Neural crest cell (in vitro differentiated cells): Measurements from ENCODE around the gene FOXK1. TPM values are rescaled to one million over a fixed set of nuclear protein-coding genes. Genes with fewer than 3 reads are reported as not detected.

Experiments
- DNase-seq: peaks from one replicate; pipeline ENCODE4 v3.0.0; 2021; ENCODE audit warnings: low read depth, mixed read lengths, low spot score
- H3K27ac Mint-ChIP-seq: one replicate; pipeline ENCODE4 v1.8.0; 2021; ENCODE audit warnings: mild to moderate bottlenecking, mixed read lengths; ENCODE audit not compliant: unreplicated experiment
- H3K27me3 Mint-ChIP-seq: 2 replicates; pipeline ENCODE4 v1.8.0; 2021; ENCODE audit warnings: low read depth, mild to moderate bottlenecking, mixed read lengths
- H3K36me3 Mint-ChIP-seq: 2 replicates; pipeline ENCODE4 v1.8.0; 2021; ENCODE audit warnings: low read depth, mild to moderate bottlenecking, mixed read lengths
- H3K4me1 Mint-ChIP-seq: 2 replicates; pipeline ENCODE4 v1.8.0; 2021; ENCODE audit warnings: mixed read lengths
- H3K4me3 Mint-ChIP-seq: one replicate; pipeline ENCODE4 v1.8.0; 2021; ENCODE audit warnings: mild to moderate bottlenecking, mixed read lengths
- H3K9me3 Mint-ChIP-seq: 2 replicates; pipeline ENCODE4 v1.8.0; 2021; ENCODE audit warnings: mixed read lengths
- total RNA-seq: library from RNA; stranded (reverse); gene quantifications from 2 replicates; pipeline ENCODE4 v1.2.1, GENCODE V29; 2021
- TF ChIP-seq, protein P1 (sequence below): fragments of 200-600 bp; sonication (generic); conservative IDR thresholded peaks from 2 replicates; pipeline ENCODE4 v1.5.0; 2021; ENCODE audit warnings: antibody characterized with exemption, mild to moderate bottlenecking

The FOXK1 gene
- total RNA-seq, 1 donor from 2014 or later: 29.1 TPM

DNA sequence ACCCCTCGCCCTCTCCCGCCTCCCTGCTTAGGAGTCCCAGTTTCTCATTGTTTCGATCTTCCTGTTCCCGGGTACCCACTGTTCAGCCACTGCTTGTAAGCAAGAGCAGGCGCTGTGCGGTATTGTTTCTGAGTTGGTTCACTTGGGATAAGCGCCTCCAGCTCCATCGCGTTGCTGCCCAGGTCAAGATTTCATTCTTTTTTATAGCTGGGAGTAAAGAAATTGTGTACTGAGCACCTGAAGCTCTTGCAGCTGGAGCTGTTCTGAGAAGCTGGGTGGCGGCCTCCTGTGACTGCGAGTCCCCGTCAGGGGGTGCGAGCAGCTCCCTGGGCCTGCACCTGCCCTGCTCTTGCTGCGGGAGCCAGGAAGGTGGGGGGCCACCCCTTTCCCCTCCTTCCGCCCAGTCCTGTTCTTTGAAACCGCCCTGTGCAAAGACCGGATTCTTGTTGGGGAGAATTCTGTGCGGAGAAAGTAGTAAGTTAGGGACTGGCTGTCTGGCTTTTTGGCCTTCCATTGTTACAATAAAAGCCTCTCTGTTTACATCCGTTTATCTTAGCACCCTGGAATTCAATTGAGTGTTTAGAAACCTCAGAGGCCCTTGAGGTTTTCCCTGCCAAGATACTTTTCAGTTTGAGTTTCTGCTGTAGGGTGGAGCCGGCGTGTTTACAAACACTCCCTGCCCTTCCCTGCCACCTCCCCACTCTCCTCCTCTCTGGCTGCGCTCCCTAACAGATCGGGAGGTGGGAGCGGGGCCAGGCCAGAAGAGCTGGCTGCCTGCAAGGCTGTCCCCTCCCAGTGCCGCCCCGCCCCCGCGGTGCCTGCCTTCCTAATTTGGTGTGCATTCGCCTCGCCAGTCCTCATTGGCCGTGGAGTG lies 62.5 kb downstream of the FOXK1 start:
- Mint-ChIP-seq H3K36me3 (peaks cover 7% of the 10 kb centered on the region), H3K27ac (peak overlapping the region; percentile 97), H3K27me3 (no peaks in the 10 kb centered on the region), H3K4me3 (peak overlapping the region; percentile 78), H3K9me3 (no peaks in the 10 kb centered on the region), H3K4me1 (peaks cover 53% of the 10 kb centered on the region)
- TF ChIP-seq, protein P1, sequence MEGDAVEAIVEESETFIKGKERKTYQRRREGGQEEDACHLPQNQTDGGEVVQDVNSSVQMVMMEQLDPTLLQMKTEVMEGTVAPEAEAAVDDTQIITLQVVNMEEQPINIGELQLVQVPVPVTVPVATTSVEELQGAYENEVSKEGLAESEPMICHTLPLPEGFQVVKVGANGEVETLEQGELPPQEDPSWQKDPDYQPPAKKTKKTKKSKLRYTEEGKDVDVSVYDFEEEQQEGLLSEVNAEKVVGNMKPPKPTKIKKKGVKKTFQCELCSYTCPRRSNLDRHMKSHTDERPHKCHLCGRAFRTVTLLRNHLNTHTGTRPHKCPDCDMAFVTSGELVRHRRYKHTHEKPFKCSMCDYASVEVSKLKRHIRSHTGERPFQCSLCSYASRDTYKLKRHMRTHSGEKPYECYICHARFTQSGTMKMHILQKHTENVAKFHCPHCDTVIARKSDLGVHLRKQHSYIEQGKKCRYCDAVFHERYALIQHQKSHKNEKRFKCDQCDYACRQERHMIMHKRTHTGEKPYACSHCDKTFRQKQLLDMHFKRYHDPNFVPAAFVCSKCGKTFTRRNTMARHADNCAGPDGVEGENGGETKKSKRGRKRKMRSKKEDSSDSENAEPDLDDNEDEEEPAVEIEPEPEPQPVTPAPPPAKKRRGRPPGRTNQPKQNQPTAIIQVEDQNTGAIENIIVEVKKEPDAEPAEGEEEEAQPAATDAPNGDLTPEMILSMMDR: no peak
- peak; percentile 87 for DNase-seq

DNA sequence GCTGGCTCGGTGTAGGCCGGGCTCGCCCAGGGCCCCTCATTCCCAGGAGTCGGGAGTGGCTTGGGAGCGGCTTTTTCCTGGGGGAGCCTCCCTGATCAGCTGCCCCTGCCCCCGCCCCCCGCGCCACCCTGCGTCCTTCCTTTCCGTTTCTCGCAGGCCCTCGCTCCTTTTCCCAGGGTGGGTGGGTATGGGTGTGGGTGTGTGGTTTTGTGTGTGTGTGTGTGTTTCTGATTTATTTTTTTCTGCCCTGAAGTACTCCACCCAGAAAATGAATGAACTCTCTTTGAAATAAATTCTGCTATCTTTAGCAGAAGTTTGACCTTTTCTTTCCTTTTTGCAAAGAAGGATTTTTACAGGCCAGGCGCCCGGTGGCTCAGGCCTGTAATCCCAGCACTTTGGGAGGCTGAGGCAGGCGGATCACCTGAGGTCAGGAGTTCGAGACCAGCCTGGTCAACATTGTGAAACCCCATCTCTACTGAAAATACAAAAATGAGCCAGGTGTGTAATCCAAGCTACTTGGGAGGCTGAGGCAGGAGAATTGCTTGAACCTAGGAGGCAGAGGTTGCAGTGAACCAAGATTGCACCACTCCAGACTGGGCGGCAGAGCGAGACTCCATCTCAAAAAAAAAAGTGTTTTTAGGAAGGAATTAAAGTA lies 63.3 kb downstream of the FOXK1 start:
- Mint-ChIP-seq H3K9me3 (no peaks in the 10 kb centered on the region), H3K4me1 (peaks cover 50% of the 10 kb centered on the region)

DNA sequence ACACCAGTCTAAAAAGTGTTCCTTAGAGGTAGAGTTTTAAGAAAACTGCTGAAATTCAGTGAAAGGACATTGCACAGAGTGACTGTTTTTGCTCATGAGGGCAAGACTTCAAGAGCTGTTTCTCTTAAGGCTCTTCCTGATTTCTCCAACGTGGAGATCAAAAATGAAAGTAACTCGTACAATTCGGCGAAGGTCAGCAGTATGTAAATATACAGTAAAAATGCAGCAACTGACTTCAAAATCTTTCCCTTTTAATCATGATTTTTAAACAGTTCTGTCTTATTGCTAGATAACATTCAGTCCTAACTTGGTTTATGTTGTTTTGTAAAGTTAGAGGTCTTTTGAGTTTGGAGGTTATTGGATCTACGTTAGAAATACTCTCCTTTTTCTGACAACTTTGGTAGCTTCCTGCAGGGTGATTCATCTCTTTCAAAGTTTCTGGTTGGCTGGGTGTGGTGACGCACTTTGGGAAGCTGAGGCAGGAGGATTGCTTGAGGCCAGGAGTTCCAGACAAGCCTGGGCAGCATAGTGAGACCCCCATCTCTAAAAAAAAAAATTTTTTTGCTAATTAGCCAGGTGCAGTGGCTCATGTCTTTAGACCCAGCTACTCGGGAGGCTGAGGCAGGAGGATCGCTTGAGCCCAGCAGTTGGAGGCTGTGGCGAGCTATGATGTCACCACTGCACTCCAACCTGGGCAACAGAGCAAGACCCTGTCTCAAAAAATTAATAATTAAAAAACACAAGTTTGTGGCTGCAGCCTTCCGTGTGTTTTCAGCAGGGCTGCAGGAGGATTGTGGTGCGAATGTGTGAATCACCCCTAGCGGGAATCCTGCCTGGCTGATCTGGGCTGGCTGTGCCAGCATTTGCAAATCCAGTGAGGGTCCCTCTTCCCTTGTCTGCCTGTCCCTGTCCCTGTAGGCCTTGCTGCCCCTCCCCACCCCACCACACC lies 64.2 kb downstream of the FOXK1 start:
- no peak for DNase-seq
- Mint-ChIP-seq H3K27ac (peak overlapping the region; percentile 35), H3K4me1 (peaks cover 50% of the 10 kb centered on the region), H3K4me3 (no peak overlapping the region), H3K36me3 (peaks cover 7% of the 10 kb centered on the region), H3K27me3 (no peaks in the 10 kb centered on the region), H3K9me3 (no peaks in the 10 kb centered on the region)
- TF ChIP-seq, protein P1: no peak

More for the DNA sequence above, 63.3 kb downstream of the FOXK1 start:
- TF ChIP-seq, protein P1: no peak
- H3K4me3 Mint-ChIP-seq: peak overlapping the region; percentile 78
- peaks cover 7% of the 10 kb centered on the region for H3K36me3 Mint-ChIP-seq
- DNase-seq: no peak
- H3K27me3 Mint-ChIP-seq: no peaks in the 10 kb centered on the region
- H3K27ac Mint-ChIP-seq: peak overlapping the region; percentile 97

DNA sequence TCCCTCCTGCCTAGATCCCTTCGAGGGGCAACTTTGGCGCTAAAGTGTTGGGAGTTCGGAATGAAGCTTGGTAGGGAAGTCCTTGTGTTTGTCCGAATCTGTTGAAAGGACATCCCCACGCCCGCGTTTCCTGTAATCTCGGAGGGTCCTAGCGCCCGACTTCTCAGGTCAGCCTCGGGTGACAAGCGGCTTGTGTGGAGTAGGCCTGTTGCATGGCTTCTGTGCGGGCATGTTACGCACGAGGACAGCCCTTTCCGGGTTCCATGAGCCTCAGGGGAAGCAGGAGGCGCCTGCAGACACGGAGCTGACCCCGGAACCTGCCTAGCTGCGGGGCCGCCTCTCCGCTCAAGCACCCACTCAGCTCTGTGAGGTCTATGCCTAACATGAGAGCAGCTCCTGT lies 64.9 kb downstream of the FOXK1 start:
- DNase-seq: no peak
- Mint-ChIP-seq H3K27ac (peak overlapping the region; percentile 35), H3K4me1 (peaks cover 45% of the 10 kb centered on the region), H3K4me3 (no peak overlapping the region), H3K36me3 (peaks cover 3% of the 10 kb centered on the region), H3K27me3 (no peaks in the 10 kb centered on the region), H3K9me3 (no peaks in the 10 kb centered on the region)
- TF ChIP-seq, protein P1: no peak

DNA sequence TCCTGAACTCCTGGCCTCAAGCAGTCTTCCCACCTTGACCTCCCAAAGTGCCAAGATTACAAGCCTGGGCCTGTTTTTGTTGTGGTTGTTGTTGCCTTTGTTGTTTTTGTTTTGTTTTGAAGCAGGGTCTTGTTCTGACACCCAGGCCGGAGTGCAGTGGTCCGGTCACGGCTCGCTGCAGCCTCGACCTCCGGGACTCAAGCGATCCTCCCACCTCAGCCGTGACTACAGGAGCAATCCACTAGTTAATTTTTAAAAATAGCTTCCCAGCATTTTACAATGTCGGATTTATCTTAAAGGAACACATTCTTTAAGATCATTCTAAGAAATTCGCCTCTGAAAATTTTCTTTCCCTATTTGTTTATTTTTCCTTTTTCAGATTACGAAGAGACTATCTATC lies 65.7 kb downstream of the FOXK1 start:
- H3K27me3 Mint-ChIP-seq: no peaks in the 10 kb centered on the region
- no peak for DNase-seq
- TF ChIP-seq, protein P1: no peak
- no peak overlapping the region for H3K27ac Mint-ChIP-seq
- H3K9me3 Mint-ChIP-seq: no peaks in the 10 kb centered on the region
- peaks cover 3% of the 10 kb centered on the region for H3K36me3 Mint-ChIP-seq
- peaks cover 41% of the 10 kb centered on the region for H3K4me1 Mint-ChIP-seq
- H3K4me3 Mint-ChIP-seq: no peak overlapping the region
